Osteoblast (primary cell): ENCODE results near the gene MRGPRF. TPM values are rescaled to one million over a fixed set of nuclear protein-coding genes. Genes with fewer than 3 reads are reported as not detected.

Source experiments
- DNase-seq: peaks from one replicate; pipeline ENCODE4 v3.0.0; 2011; ENCODE audit warnings: low spot score, mixed read lengths; ENCODE audit not compliant: insufficient read length; ENCODE audit errors: missing footprints
- H2AFZ ChIP-seq: 2 replicates; pipeline ENCODE4 v1.6.0; 2011; ENCODE audit warnings: mild to moderate bottlenecking, low read length
- H3K27ac ChIP-seq: 2 replicates; pipeline ENCODE4 v1.5.1; 2011; ENCODE audit warnings: mild to moderate bottlenecking, low read depth, low read length, moderate library complexity
- H3K27me3 ChIP-seq: 2 replicates; pipeline ENCODE4 v1.6.0; 2012; ENCODE audit warnings: mild to moderate bottlenecking, control low read depth, inconsistent platforms, low read length, moderate library complexity; ENCODE audit not compliant: insufficient read depth
- H3K36me3 ChIP-seq: 2 replicates; pipeline ENCODE4 v1.5.1; 2011; ENCODE audit warnings: mild to moderate bottlenecking, low read length, control low read depth, moderate library complexity; ENCODE audit not compliant: insufficient read depth
- H3K4me1 ChIP-seq: 2 replicates; pipeline ENCODE4 v1.5.1; 2011; ENCODE audit warnings: mild to moderate bottlenecking, low read length, control low read depth, moderate library complexity; ENCODE audit not compliant: insufficient read depth
- H3K4me2 ChIP-seq: 2 replicates; pipeline ENCODE4 v1.6.0; 2011; ENCODE audit warnings: mild to moderate bottlenecking, low read length; ENCODE audit not compliant: insufficient read depth
- H3K4me3 ChIP-seq: fragments of 200-600 bp; sonication (generic); 3 replicates; pipeline ENCODE4 v1.5.1; 2012; ENCODE audit warnings: mild to moderate bottlenecking, low read length, inconsistent platforms; ENCODE audit not compliant: insufficient read depth
- H3K79me2 ChIP-seq: 2 replicates; pipeline ENCODE4 v1.6.0; 2012; ENCODE audit warnings: mild to moderate bottlenecking, low read length, control low read depth, inconsistent platforms; ENCODE audit not compliant: insufficient read depth
- H3K9me3 ChIP-seq: 2 replicates; pipeline ENCODE4 v1.5.1; 2011; ENCODE audit warnings: low read depth, low read length, control low read depth
- H4K20me1 ChIP-seq: 2 replicates; pipeline ENCODE4 v1.6.0; 2012; ENCODE audit warnings: mild to moderate bottlenecking, low read length, control low read depth; ENCODE audit not compliant: insufficient read depth
- total RNA-seq: library from RNA; depleted of rRNA; stranded (reverse); fragments of >200 nt; gene quantifications from 2 replicates; pipeline ENCODE4 v1.2.3, GENCODE V29; 2012
- TF ChIP-seq, protein P1 (sequence below): IDR thresholded peaks from 2 replicates; pipeline ENCODE4 v1.5.1; 2011; ENCODE audit warnings: mild to moderate bottlenecking, low read depth, low read length, moderate library complexity; ENCODE audit errors: extremely low read depth

The MRGPRF gene
- total RNA-seq, 1 donor: 39.4 TPM

DNA sequence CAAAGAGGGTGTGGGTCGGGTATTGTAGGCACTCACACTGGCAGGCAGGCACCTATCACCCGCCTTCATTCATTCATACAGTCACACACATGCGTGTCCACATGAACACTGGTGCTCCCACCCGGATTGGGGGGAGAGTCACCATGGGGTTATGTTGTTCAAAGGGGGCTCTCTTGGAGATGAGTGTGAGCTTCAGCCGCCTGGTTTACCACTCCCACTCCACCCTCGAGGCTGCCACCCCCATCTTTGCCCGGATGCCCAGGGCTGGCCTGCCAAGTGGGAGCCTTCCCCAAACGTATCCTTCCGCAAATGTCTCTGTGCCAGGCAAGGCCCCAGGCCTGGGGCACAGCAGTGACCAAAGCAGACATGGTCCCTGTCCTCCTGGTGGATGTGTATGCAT lies 54.8 kb downstream of the MRGPRF start:
- no peak overlapping the region for H2AFZ ChIP-seq
- H4K20me1 ChIP-seq: no peaks in the 10 kb centered on the region
- H3K79me2 ChIP-seq: no peaks in the 10 kb centered on the region
- no peak overlapping the region for H3K27ac ChIP-seq
- H3K9me3 ChIP-seq: no peaks in the 10 kb centered on the region
- no peak overlapping the region for H3K4me3 ChIP-seq
- TF ChIP-seq, protein P1, sequence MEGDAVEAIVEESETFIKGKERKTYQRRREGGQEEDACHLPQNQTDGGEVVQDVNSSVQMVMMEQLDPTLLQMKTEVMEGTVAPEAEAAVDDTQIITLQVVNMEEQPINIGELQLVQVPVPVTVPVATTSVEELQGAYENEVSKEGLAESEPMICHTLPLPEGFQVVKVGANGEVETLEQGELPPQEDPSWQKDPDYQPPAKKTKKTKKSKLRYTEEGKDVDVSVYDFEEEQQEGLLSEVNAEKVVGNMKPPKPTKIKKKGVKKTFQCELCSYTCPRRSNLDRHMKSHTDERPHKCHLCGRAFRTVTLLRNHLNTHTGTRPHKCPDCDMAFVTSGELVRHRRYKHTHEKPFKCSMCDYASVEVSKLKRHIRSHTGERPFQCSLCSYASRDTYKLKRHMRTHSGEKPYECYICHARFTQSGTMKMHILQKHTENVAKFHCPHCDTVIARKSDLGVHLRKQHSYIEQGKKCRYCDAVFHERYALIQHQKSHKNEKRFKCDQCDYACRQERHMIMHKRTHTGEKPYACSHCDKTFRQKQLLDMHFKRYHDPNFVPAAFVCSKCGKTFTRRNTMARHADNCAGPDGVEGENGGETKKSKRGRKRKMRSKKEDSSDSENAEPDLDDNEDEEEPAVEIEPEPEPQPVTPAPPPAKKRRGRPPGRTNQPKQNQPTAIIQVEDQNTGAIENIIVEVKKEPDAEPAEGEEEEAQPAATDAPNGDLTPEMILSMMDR: no peak
- H3K36me3 ChIP-seq: no peaks in the 10 kb centered on the region
- no peaks in the 10 kb centered on the region for H3K4me1 ChIP-seq
- H3K4me2 ChIP-seq: no peak overlapping the region
- DNase-seq: peak; percentile 79
- H3K27me3 ChIP-seq: no peaks in the 10 kb centered on the region

DNA sequence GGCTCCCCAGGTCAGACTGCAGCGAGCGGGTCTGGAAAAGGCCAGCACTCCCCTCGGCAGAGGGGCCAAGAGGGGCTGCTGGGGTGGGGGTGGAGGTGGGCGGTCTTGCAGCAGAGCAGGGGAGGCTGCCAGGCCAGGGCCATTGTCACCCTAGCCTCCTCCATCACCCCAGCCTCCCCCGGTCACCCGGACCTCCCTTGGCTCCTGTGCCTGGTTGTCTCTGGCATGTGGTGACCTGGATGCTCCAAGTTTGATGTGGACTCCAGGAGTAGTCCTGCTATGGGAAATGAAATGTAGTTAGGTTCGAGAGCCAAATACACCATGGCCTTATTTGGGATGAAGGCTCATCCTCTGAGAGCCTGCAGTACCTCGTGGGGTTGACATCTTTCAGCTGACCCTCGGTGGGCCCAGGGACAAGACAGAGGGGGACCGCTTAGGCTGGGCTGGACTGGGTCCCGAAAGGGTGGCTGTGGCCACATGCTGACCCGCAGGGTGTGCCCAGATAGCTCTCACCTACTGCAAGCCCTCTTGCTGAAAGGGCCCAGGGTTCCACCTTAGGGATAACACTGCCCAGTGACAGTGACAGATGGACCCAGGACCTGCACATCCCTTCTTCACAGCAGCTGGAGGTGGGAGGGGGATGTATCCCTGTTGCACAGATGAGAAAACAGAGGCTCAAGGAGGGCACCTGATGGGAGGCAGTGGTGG lies 56.3 kb downstream of the MRGPRF start:
- Histone ChIP-seq H3K4me3 (no peak overlapping the region), H3K4me1 (no peaks in the 10 kb centered on the region), H3K36me3 (no peaks in the 10 kb centered on the region), H2AFZ (no peak overlapping the region), H3K9me3 (no peaks in the 10 kb centered on the region), H4K20me1 (no peaks in the 10 kb centered on the region), H3K27me3 (no peaks in the 10 kb centered on the region), H3K4me2 (no peak overlapping the region), H3K27ac (no peak overlapping the region), H3K79me2 (no peaks in the 10 kb centered on the region)
- DNase-seq: peak; percentile 83
- TF ChIP-seq, protein P1: no peak

DNA sequence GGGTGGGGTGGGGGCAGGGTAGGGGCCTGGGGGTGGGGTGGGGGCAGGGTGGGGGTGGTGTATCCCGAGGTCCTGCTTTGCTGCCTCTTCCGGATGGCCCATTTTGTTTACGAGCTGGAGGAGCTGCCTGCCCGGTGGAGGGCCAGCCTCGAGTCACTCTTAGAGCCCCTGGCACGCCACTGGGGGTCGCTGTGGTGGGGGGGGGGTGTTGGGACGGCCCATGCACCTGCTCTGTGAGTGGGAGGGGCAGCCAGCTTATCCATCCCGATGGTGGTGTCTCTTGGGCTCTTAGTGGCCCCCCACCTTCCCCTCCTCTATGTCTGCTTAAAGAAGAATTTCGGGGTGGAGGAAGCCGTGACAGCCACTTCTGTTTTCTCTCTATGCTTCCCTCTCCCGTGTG lies 56.9 kb downstream of the MRGPRF start:
- Histone ChIP-seq H2AFZ (no peak overlapping the region), H3K27ac (no peak overlapping the region), H3K9me3 (no peaks in the 10 kb centered on the region), H4K20me1 (no peaks in the 10 kb centered on the region), H3K4me1 (no peaks in the 10 kb centered on the region), H3K4me3 (no peak overlapping the region), H3K36me3 (no peaks in the 10 kb centered on the region), H3K4me2 (no peak overlapping the region), H3K79me2 (no peaks in the 10 kb centered on the region), H3K27me3 (no peaks in the 10 kb centered on the region)
- TF ChIP-seq, protein P1: peak; percentile 10
- peak; percentile 80 for DNase-seq

DNA sequence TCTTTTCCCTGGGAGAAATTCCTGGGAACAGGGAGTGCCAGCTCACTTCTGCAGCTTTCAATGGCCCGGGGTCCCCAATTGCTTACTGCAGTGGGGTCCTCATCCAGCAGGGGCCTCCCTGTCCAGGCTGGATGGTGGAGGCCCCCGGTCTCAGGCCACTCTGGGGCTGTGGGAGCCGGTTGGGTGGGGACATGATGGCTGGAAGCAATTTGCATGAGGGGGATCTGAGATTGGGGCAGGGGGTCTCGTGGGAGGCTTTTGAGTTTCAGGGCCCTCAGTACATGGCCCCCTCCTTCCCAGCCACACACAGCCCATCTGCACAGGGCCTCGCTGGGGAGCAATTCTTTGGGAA lies 57.5 kb downstream of the MRGPRF start:
- Histone ChIP-seq H3K4me3 (no peak overlapping the region), H3K27ac (no peak overlapping the region), H3K4me2 (peak overlapping the region; percentile 48), H3K4me1 (no peaks in the 10 kb centered on the region), H2AFZ (peak overlapping the region; percentile 47), H3K9me3 (no peaks in the 10 kb centered on the region), H3K36me3 (no peaks in the 10 kb centered on the region), H4K20me1 (no peaks in the 10 kb centered on the region), H3K79me2 (no peaks in the 10 kb centered on the region), H3K27me3 (no peaks in the 10 kb centered on the region)
- TF ChIP-seq, protein P1: no peak
- DNase-seq: peak; percentile 65
